ENCODE results near the gene DNAJC27.

DNA sequence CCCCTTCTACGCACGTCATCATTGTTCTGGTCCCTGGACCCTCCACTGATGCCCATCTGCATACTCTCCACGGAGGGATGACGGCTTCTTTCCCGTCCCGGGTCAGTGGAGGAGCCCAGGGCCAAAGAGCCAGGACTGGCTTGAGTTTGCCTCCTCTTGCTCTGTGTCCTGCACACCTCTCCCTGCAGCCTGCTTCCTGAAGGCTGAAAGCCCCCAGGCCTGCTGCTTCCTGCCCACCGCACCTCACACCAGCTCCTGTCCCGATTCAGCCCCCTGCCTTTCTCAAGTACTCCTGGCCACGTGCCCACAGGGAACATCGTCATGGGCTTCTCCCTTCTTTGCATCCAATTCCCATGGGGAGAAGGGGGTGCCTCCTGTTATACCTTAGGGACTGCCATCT lies 58.8 kb downstream of the DNAJC27 start:
- TF ChIP-seq, protein P1, sequence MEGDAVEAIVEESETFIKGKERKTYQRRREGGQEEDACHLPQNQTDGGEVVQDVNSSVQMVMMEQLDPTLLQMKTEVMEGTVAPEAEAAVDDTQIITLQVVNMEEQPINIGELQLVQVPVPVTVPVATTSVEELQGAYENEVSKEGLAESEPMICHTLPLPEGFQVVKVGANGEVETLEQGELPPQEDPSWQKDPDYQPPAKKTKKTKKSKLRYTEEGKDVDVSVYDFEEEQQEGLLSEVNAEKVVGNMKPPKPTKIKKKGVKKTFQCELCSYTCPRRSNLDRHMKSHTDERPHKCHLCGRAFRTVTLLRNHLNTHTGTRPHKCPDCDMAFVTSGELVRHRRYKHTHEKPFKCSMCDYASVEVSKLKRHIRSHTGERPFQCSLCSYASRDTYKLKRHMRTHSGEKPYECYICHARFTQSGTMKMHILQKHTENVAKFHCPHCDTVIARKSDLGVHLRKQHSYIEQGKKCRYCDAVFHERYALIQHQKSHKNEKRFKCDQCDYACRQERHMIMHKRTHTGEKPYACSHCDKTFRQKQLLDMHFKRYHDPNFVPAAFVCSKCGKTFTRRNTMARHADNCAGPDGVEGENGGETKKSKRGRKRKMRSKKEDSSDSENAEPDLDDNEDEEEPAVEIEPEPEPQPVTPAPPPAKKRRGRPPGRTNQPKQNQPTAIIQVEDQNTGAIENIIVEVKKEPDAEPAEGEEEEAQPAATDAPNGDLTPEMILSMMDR (conservative IDR thresholded peaks at IDR 0.05; ENCODE audit: low read length): no peak
- TF ChIP-seq EZH2phosphoT487 (IDR thresholded peaks at IDR 0.05; ENCODE audit: borderline replicate concordance): no peak
